PC-3 (cell line): ENCODE data around the gene TMEM132D. TPM values are rescaled to one million over a fixed set of nuclear protein-coding genes. Genes with fewer than 3 reads are reported as not detected.

ENCODE experiments used
- ATAC-seq: fragments of 200-7000 bp; cut with Tn5 transposase; 2 replicates; pipeline ENCODE4 v1.9.1; 2020; ENCODE audit warnings: mild to moderate bottlenecking, moderate library complexity
- BruUV-seq: library from RNA; stranded (reverse); fragments of 400-500 nt; replicated peaks from 2 replicates; lab custom pipeline; 2021; lab: Mats Ljungman, UMichigan
- CTCF ChIA-PET: fragments of 300-600 bp; sonication (Branson Sonifier 250); formaldehyde crosslinking; loops from one replicate; lab custom pipeline; 2022; ENCODE audit warnings: antibody characterized with exemption; lab: Charles Lee
- POLR2A ChIA-PET: fragments of 300-600 bp; sonication (Branson Sonifier 250); formaldehyde crosslinking; loops from one replicate; lab custom pipeline; 2022; ENCODE audit warnings: antibody characterized with exemption; ENCODE audit not compliant: unreplicated experiment; lab: Charles Lee
- DNase-seq: peaks from one replicate; pipeline ENCODE4 v3.0.0-alpha.2; 2015
- H2AFZ ChIP-seq: fragments of 300-600 bp; sonication (generic); 2 replicates; pipeline ENCODE4 v1.6.0; 2016; ENCODE audit warnings: antibody characterized with exemption, low read length
- H3F3A ChIP-seq: fragments of 300-600 bp; sonication (generic); one replicate; pipeline ENCODE4 v1.6.0; 2017; ENCODE audit warnings: antibody characterized with exemption, low read length, control low read depth, mild to moderate bottlenecking; ENCODE audit not compliant: unreplicated experiment
- H3K27ac ChIP-seq: fragments of 300-600 bp; sonication (generic); 2 replicates; pipeline ENCODE4 v1.5.1; 2016; ENCODE audit warnings: mild to moderate bottlenecking, low read length
- H3K27me3 ChIP-seq: fragments of 300-600 bp; sonication (generic); 2 replicates; pipeline ENCODE4 v1.6.1; 2016; ENCODE audit warnings: low read length, mixed read lengths
- H3K36me3 ChIP-seq: fragments of 300-600 bp; sonication (generic); 2 replicates; pipeline ENCODE4 v1.6.1; 2016; ENCODE audit warnings: low read depth, mixed run types, low read length, mixed read lengths
- H3K4me1 ChIP-seq: fragments of 300-600 bp; sonication (generic); 2 replicates; pipeline ENCODE4 v1.5.1; 2016; ENCODE audit warnings: low read length; ENCODE audit not compliant: insufficient read depth
- H3K4me2 ChIP-seq: fragments of 300-600 bp; sonication (generic); 2 replicates; pipeline ENCODE4 v1.6.0; 2016; ENCODE audit warnings: low read length
- H3K4me3 ChIP-seq: fragments of 300-600 bp; sonication (generic); 2 replicates; pipeline ENCODE4 v1.5.1; 2016; ENCODE audit warnings: mild to moderate bottlenecking, low read length, mixed read lengths
- H3K79me2 ChIP-seq: fragments of 300-600 bp; sonication (generic); 2 replicates; pipeline ENCODE4 v1.6.1; 2017; ENCODE audit warnings: low read length, mixed read lengths
- H3K9ac ChIP-seq: fragments of 300-600 bp; sonication (generic); 2 replicates; pipeline ENCODE4 v1.6.0; 2016; ENCODE audit warnings: mild to moderate bottlenecking, low read length
- H3K9me2 ChIP-seq: fragments of 300-600 bp; sonication (generic); replicated peaks from 2 replicates; pipeline ENCODE4 v1.6.1; 2016; ENCODE audit warnings: mixed run types, low read length, mixed read lengths
- H3K9me3 ChIP-seq: fragments of 300-600 bp; sonication (generic); 2 replicates; pipeline ENCODE4 v1.6.1; 2016; ENCODE audit warnings: low read length, mixed read lengths
- H4K20me1 ChIP-seq: fragments of 300-600 bp; sonication (generic); 2 replicates; pipeline ENCODE4 v1.6.1; 2016; ENCODE audit warnings: low read length, mixed read lengths
- EZH2 ChIP-seq: fragments of 300-600 bp; sonication (generic); IDR thresholded peaks from one replicate; pipeline ENCODE4 v1.6.1; 2017; ENCODE audit warnings: antibody characterized with exemption, mild to moderate bottlenecking, low read length; ENCODE audit not compliant: unreplicated experiment
- EZH2phosphoT487 ChIP-seq: fragments of 300-600 bp; sonication (generic); IDR thresholded peaks from 2 replicates; pipeline ENCODE4 v1.6.1; 2018; ENCODE audit warnings: mild to moderate bottlenecking, antibody characterized with exemption, low read length, borderline replicate concordance
- intact Hi-C: fragments of 100-400 bp; cut with micrococcal nuclease; formaldehyde crosslinking; loops from 2 replicates; pipeline ENCODE4 v1.9.0; 2023
- total RNA-seq: library from RNA; depleted of rRNA; stranded (reverse); fragments of >200 nt; gene quantifications from 2 replicates; pipeline ENCODE4 v1.2.3, GENCODE V29; 2014
- TF ChIP-seq, protein P1 (sequence below): fragments of 300-600 bp; sonication (generic); conservative IDR thresholded peaks from 2 replicates; pipeline ENCODE4 v1.5.1; 2017; ENCODE audit warnings: antibody characterized with exemption, low read depth, mild to moderate bottlenecking, low read length

The TMEM132D gene
- total RNA-seq, 1 experiment from 2014 or later, result not detected

DNA sequence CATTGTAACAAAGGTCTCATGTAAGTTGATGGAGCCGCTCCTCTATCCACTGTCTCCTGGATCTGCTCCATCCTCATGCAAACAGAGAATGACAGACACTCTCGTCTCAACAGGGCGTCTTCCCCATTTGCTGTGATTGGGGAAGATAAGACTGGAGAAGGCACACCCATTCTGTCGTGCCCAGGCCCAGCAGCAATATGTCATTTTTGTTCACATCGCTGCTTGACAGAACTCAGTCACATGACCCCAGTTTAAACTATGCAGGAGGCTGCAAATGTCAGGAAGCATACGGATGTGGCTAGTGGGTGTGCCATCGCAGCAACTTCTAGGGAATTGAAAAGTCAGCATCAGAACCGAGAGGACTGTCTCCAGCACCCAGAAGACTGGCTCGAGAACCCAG, 290.5 kb downstream of the TMEM132D start:
- ChIA-PET POLR2A (no interaction called here), CTCF (no interaction called here)
- Histone ChIP-seq H3K27me3 (peaks cover 8% of the 10 kb centered on the region; the same call in 1 of the 2 replicates), H3K4me1 (no peaks in the 10 kb centered on the region), H3K9ac (no peak overlapping the region), H3K9me2 (no peaks in the 10 kb centered on the region), H4K20me1 (no peaks in the 10 kb centered on the region), H3K79me2 (no peaks in the 10 kb centered on the region), H3K36me3 (no peaks in the 10 kb centered on the region), H3F3A (no peaks in the 10 kb centered on the region), H3K9me3 (0 out of 2 replicates have a peak, but pooled peaks cover 2% of the 10 kb centered on the region), H3K27ac (no peak overlapping the region), H2AFZ (no peak overlapping the region), H3K4me3 (no peak overlapping the region), H3K4me2 (no peak overlapping the region)
- TF ChIP-seq, protein P1, sequence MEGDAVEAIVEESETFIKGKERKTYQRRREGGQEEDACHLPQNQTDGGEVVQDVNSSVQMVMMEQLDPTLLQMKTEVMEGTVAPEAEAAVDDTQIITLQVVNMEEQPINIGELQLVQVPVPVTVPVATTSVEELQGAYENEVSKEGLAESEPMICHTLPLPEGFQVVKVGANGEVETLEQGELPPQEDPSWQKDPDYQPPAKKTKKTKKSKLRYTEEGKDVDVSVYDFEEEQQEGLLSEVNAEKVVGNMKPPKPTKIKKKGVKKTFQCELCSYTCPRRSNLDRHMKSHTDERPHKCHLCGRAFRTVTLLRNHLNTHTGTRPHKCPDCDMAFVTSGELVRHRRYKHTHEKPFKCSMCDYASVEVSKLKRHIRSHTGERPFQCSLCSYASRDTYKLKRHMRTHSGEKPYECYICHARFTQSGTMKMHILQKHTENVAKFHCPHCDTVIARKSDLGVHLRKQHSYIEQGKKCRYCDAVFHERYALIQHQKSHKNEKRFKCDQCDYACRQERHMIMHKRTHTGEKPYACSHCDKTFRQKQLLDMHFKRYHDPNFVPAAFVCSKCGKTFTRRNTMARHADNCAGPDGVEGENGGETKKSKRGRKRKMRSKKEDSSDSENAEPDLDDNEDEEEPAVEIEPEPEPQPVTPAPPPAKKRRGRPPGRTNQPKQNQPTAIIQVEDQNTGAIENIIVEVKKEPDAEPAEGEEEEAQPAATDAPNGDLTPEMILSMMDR, result no peak
- no peak for TF ChIP-seq EZH2
- TF ChIP-seq EZH2phosphoT487, result no peak
- no TSS peak for BruUV-seq
- intact Hi-C loops, result no loop called here
- ATAC-seq (no peak), DNase-seq (no peak)

DNA sequence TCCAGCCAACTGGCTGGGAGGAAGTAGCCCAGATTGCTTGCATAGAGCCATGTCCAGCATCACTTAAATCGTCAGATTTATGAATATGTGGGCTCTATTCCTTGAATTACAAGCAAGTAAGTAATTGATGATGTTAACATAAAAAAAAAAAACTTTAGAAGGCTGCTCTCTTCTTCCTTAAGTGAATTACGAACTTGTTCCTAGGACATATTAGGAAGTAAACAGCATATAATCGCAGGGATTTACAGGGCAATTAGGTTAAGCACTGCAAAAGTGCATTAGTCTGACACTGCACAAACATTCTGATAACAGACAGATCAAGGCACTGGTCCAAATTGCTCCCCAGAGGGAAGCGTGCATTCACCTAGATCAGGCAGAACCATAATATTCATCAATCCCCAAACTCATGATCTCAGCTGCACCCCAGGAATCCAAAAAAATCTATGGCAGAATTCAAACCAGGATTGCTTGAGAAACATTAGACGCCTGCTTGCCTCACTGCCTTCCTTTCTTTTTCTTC, 293.2 kb downstream of the TMEM132D start:
- H3K79me2 ChIP-seq, result no peaks in the 10 kb centered on the region
- H3K36me3 ChIP-seq, result no peaks in the 10 kb centered on the region
- no peaks in the 10 kb centered on the region for H3F3A ChIP-seq
- H3K9me2 ChIP-seq, result no peaks in the 10 kb centered on the region
- intact Hi-C loops, result no loop called here
- no peak overlapping the region for H3K9ac ChIP-seq
- CTCF ChIA-PET, result no interaction called here
- H3K27ac ChIP-seq, result no peak overlapping the region
- 0 out of 2 replicates have a peak, but pooled peaks cover 2% of the 10 kb centered on the region for H3K9me3 ChIP-seq
- no peak for DNase-seq
- no peak for TF ChIP-seq EZH2phosphoT487
- no peak for TF ChIP-seq EZH2
- TF ChIP-seq, protein P1, result no peak
- no peaks in the 10 kb centered on the region for H3K4me1 ChIP-seq
- POLR2A ChIA-PET, result no interaction called here
- no peak overlapping the region for H3K4me2 ChIP-seq
- ATAC-seq, result no peak
- H4K20me1 ChIP-seq, result no peaks in the 10 kb centered on the region
- no peak overlapping the region for H2AFZ ChIP-seq
- no peak overlapping the region for H3K4me3 ChIP-seq
- BruUV-seq, result no TSS peak
- H3K27me3 ChIP-seq, result peaks cover 20% of the 10 kb centered on the region; the same call in 1 of the 2 replicates

- CTCF ChIA-PET, result no interaction called here
- Histone ChIP-seq H3K4me2 (no peak overlapping the region), H3K4me1 (no peaks in the 10 kb centered on the region), H3K79me2 (no peaks in the 10 kb centered on the region), H2AFZ (no peak overlapping the region), H3K36me3 (no peaks in the 10 kb centered on the region), H3K4me3 (no peak overlapping the region), H3K27me3 (peaks cover 13% of the 10 kb centered on the region; the same call in 1 of the 2 replicates), H3K27ac (no peak overlapping the region), H3K9me2 (no peaks in the 10 kb centered on the region), H3K9me3 (no peaks in the 10 kb centered on the region), H4K20me1 (no peaks in the 10 kb centered on the region), H3K9ac (no peak overlapping the region), H3F3A (no peaks in the 10 kb centered on the region)
- BruUV-seq, result no TSS peak
- intact Hi-C loops, result no loop called here
- ATAC-seq (no peak), DNase-seq (no peak)
- TF ChIP-seq EZH2 (no peak), EZH2phosphoT487 (no peak)
- TF ChIP-seq, protein P1, result no peak
- POLR2A ChIA-PET, result no interaction called here
Observed at GRCh38 chr12:129607756-129608155, 296.1 kb downstream of the TMEM132D start.
